HuH-7.5 (cell line): Measurements from ENCODE around the gene SETD7.

Experiments
- DNase-seq: peaks from one replicate; pipeline ENCODE4 v3.0.0; 2011; ENCODE audit warnings: low spot score

The SETD7 gene

DNA sequence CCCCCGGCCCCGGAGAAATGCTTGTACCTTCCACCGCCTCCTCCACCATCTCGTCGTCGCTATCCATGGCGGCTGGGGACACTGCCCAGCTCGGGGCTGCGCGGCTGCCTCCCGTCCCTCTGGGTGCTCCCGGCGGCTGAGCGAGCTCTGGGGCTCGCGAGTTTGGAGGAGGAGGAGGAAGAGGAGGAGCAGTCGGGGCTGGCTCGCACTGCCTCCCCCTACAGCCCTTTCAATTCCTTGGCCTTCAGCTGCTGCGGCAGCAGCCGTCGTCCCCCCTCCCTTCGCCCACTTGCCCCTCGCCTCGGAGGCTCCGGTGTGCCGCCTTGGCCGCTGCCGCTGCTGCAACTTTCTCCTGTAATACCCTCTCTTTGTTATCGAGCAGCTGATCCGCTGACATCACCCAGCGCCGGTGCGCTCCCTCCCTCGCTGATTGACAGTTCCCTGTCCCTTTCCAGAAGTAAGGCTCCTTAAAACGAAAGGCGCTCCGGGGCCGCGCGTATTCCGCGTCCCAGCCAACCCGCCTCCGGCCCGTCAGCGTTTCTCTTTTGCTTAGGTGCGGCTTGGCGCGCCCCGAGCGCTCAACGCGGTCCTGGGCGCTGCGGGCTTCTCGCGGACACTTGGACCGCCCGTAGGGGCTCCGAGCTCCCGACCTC lies at the start of gene SETD7:
Gene SETD7, minus strand, starts transcription at position 149 of the 653 bp plus-strand sequence. Its CDS starts 82 bp downstream, at position 67.
- DNase-seq, result peak; percentile 51

DNA sequence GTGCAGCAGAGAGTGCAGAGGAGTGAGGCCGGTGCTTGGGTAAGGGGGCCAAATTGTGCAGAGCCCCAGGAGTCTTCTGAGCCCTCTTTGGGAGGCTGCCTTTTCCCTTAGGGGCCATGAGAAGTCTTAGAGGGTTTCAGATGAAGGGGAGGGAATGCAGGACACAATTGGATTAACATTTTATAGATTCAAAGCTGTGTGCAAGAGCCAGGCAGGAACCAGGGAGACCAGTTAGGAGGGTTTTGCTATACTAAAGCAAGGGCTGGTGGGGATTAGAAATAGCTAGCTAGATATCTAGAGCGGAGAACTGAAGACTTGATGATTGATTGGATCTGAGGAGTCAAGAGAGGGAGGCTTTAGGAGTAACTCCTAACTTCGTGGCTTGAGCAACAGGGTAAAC lies 49.5 kb upstream of the SETD7 start:
- DNase-seq, result no peak

DNA sequence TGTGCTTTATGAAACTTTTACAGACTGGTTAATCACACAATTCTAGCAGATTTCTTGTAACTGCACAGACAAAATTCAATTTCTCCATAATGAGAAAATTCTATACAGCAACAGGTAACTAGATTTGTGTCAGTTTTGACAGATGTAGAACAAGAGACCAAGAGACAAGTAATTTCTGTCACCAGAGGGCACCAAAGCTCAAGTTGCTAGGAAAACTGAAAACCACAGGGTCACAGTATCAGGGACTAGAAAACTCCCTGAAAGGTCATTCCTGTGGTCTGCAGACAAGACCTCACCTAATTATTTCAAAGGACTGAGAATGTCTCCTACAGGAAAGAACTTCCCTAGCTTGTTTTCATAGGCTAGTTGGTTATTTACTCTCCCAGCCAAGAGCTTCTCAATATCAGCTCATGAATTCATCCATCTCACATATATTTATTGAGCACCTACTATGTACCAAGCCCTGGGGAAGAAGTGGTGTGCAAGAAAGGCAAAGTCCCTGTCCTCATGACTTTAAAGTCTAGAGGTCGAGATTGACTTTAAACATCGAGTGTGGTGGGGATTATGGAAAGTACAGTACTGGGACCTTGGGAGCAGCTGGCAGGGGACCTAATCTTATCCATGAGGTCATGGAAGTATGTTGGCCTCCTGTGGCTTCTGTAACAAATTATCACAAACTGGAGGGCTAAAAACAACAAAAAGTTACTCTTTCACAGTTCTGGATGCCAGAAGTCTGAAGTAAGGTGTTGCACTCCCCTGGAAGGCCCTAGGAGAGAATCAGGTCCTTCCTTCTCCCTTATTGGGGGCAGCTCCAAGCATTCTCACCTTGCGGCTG lies 47.8 kb upstream of the SETD7 start:
- DNase-seq, result peak; percentile 19

DNA sequence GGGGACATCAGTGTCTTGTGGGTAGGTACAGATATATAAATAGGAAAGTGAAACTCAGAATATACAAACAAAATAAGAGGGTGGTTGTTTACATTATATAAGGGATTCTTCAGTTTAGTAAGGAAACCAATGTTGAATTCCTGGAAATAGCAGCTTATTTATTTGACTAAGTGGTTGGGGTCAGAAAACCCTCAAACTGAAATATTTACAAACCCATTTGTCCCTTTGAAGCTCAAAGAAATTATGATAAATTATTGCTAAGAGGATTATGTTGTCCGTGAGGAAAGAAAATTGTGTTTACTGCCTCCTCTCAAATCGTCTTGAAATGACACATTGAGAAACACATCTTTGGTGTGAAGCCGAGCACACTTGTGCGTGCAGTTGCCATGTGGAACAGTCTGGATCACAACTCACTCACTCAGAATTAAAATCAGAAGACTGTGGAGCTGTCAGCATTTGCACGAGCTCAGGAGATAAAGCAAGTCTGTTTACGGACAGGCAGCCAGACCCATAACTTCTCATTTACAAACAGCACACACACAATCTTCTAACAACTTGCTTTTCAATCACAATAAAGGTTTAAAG lies 46.8 kb upstream of the SETD7 start:
- DNase-seq, result no peak

DNA sequence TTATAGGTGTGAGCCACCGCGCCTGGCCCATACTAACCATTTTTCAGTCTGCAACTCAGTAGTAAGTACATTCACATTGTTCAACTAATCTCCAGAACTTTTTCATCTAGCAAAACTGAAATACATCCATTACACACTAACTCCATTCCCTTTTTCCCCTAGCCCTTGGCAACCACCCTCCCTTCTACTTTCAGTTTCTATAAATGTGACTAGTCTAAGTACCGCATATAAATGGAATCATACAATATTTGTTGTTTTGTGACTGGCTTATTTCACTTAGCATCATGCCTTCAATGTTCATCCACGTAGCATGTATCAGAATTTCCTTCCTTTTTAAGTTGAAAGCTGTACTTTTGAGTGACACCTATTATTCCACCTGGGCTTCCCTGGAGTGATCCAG lies 44.6 kb upstream of the SETD7 start:
- DNase-seq, result no peak

DNA sequence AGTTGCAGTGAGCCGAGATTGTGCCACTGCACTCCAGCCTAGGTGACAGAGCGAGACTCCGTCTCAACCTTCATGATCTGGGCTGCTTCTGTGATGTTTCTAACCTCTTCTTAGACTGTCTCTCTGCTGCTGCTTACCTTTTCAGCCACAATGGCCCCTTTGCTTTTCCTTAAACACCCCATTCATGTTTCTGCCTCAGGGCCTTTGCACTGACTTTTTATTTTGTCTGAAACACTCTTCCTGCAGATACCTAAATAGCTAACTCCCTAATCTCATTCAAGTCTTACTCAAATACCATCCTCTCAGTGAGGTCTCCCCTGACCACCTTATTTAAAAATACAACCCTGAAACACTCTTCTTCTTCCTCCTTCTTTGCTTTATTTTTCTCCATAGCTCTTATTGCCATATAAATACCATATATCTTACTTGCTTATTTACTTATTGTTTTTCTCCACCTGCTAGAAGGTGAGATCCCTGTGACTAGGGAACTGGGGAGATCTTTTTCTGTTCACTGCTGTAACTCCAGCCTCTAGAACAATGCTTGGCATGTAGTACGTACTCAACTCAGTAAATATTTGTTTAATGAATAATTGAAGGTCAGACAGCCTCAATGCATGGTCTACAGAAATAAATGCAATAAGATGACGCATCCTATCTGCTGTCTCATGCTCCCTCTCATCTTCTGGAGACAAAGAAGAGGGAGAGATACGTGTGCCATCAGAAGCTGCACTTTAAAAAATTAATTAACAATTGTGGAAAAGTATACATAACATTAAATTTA lies 43.8 kb upstream of the SETD7 start:
- DNase-seq, result no peak

DNA sequence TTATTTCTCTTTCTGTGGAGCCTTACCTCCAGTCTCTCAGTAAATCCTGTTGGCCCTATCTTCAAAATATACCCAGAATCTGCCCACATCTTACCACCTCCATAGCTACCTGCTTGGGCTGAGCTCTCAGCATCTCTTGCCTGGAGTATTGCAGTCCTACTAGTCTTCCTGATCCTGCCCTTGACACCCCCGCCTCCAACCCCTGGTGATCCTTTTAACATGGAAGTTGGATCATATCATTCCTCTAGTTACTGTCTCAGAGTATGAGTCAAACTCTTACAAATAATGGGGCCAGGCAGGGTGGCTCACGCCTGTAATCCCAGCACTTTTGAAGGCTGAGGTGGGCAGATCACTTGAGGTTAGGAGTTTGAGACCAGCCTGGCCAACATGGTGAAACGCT lies 43.1 kb upstream of the SETD7 start:
- DNase-seq, result no peak

DNA sequence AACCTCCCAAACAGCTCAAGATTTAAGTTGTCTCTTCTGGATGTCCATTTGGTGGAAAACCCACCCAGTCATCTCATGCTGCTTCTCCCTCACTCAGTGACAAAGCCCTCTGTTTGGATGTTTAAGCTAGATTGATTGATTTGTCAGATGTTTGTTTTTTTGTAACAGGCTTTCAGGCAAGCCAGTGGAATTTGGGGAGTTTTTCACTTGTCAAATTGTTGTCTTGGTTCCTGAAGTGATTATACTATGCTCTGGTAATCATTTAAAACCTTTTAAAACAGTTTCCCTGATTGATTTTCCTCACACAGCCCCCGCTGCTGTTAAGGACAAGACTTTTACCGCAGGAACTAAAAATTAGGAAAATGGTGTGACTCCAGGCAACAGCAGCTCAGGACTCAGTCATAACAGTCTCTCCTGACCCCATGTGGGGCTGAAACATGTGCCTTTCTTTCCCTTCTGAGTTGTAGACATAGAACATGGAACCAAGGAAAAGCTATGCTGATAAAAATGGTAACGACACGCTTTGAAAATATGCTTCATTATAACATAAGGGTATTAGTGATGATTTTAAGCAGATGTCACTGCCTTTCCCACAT lies 40.8 kb upstream of the SETD7 start:
- DNase-seq, result no peak

DNA sequence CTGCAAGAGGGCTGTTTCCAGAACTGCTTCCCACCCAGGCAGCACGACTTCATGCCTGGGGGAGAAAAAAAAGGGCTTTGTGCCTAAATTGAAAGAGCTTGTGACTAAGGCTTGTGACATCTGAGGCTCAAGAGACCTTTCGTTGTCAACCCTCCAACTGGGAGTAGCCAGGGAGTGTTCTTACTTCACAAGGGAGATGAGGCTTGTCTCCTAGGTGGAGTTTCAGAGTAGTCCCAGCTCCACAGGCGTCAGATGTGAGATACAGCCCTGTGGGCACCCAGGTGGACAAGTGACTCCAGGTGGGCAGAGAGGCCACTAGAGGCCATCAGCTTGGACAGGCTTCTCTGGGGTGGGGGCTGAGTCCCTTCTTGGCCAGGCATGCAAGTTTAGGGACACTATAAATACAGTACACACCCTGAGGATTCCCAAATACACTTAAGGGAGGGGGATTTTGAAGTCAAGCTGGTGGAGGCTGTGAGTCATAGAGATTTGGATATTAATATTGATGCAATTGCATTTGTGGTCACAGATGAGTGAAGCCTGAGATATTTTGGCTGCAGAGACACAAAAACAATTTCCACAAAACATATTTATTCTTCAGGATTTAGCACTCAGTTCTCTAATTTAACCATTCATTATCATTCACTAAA lies 40.1 kb upstream of the SETD7 start:
- no peak for DNase-seq

DNA sequence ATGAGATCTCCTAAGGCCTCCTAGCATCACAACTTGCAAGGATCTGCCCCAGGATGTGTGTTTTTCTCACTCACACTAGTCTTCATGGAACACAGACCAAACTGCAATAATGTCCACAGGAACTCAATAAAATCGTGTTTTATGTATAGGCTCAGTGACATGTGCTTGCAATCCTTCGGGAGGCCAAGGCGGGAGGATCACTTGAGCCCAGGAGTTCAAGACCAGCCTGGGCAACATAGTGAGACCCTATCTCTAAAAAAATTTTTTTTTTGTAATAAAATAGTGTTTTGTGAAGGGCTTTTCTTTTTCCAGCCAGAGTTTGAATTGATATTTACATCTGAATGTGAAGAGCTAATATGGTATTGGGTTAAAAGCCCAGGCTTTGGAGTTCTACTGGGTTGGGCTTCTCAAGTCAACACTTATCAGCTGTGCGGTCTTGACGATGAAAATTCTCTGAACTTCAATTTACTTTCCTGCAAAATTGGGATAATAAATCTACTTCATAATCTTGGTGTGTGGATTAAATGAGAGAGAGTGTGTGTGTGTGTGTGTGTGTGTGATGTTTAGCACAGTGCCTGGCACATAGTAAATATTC lies 38.7 kb upstream of the SETD7 start:
- DNase-seq, result no peak

DNA sequence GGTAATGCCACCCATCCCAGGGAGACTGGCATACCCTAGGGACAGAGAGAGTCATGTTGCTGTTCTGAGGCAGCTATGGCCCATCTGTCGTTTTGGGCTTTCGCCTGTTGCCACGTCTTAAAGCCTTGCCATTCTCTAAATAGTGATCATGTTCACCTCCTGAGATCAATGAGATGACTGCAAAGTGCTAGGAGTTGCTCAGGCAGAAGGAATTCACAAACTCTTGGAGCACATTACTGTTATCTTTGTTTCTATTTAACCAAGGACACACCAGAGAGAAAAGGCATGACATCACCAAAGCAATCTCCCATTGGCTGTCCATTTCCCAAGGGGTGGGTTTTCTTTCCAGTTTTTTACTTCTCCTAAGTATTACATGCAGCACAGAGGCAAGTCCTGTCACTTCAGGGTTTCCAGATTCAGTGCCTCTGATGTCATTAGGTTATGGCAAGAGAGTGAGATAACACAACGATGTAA lies 37.1 kb upstream of the SETD7 start:
- DNase-seq, result no peak

DNA sequence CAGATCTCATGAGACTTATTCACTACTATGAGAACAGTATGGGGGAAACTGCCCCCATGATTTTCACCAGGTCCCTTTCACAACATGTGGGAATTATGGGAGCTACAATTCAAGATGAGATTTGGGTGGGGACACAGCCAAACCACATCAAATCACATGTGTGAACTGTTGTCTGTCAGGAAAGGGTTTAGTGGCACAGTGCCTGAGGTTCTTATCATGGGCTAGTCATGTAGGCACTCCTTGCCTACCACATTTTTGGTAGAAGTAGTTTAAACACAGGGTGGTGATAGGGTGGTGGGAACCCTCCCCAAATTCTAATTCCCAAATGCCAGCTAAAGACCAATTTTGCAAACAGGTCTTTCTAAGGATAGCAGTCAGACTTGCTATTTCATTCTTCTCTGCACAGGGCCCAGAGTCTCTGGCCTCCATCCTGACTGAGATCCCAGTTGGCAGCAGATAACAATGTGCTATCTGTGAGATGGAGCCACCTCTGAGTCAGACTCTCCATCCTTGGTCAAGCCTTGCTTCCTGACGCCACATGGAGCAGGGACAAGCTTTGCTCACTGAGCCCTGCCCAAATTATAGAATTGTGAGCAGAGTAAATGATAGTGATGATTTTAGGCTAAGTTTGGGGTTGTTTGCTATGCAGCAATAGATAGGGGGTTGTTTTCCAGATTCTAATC lies 33.5 kb upstream of the SETD7 start:
- no peak for DNase-seq

DNA sequence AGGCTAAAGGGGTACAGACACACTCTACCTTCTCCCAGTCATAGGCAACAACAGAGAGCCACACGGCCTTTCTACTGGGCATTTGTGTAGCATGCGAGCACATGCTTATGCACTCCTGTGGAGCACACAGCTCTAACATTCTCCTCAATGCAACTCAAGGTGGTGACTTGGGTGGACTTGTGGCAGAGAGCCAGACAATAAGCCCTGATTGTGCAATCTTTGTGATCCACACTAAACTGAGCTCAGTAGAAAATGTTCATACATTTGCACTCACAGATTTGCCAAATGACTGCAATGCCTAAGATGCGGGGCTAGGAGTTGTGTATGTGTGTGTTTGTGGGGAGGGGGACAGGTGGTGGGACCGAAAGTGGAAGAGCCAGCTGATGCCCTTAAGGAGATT lies 31.4 kb upstream of the SETD7 start:
- no peak for DNase-seq

DNA sequence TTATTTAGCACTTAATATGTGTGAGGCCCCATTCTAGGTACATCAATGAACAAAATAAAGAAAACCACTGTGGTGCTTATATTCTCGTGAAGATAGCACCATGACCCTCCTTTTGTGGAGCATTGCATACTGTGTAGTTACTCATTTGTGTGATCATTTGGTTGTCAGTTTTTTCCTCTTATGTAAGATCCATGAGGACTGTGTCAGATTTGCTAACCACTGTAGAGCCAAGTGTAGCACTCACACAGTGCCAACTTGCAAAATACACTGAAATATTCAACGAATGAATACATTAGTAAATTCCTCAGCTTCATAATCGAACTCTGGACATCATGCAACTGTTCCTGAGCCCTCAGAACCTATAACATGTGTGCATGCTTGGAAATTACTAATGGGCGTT lies 29.5 kb upstream of the SETD7 start:
- no peak for DNase-seq

DNA sequence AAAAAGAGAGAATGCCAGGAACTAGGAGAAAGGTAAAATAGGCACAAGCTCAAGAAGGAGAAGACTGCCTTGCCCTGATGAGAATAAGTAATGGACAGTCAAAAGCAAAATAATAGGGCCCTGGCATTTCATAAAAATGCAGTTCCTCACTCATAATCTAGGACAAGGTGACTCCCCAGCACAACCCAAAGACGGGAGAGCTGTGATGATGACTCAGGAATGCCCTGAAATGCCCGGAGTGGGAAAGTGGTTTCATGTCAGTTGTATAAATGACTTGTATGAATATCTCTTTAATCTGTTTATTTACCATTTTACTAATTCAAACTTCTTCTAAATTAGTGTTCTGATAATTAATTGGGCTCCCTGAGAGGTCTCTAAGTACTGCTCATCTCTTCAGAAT lies 28.8 kb upstream of the SETD7 start:
- DNase-seq, result no peak

DNA sequence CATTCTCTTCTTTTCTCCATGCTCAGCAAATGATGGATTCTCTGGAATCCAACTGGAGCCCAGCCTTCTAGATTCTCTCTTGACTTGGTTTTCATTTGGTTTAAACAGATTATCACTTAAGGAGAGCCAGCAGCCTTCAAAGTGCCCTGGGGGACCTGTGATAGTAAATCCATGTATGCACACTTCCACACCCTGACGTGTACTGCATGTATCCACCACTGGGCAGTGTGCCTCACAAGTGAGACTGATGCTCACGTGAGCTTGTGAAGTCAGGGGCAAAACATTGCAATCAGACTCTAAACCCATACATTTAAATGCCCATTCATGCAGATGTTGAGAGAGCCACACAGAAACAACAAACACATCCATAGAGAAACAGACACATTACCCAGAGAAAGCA lies 28.0 kb upstream of the SETD7 start:
- DNase-seq, result no peak

DNA sequence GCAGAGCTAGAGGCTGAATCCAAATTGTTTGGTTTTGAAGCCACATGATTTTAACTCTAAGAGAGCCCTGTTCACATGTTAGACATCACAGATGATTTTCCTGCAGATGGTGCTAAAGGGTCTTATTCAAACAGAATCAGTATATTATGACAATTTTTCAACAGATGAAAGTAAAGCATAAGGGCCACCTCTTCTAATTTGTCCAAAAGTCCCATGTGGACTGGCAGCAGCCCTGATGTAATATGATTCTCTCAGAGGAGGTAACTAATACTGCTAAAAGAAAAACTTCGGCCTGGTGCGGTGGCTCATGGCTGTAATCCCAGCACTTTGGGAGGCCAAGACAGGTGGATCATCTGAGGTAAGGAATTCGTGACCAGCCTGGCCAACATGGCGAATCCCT lies 26.0 kb upstream of the SETD7 start:
- no peak for DNase-seq

DNA sequence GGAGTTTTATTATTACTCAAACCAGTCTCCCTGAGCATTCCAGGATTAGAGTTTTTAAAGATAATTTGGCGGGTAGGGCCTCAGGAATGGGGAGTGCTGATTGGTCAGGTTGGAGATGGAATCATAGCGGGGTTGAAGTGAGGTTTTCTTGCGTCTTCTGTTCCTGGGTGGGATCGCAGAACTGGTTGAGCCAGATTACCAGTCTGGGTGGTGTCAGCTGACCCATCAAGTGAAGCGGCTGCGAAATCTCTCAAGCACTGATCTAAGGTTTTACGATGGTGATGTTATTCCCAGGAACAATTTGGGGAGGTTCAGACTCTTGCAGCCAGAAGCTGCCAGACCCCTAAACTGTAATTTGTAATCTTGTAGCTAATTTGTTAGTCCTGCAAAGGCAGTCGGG lies 25.1 kb upstream of the SETD7 start:
- DNase-seq, result no peak

DNA sequence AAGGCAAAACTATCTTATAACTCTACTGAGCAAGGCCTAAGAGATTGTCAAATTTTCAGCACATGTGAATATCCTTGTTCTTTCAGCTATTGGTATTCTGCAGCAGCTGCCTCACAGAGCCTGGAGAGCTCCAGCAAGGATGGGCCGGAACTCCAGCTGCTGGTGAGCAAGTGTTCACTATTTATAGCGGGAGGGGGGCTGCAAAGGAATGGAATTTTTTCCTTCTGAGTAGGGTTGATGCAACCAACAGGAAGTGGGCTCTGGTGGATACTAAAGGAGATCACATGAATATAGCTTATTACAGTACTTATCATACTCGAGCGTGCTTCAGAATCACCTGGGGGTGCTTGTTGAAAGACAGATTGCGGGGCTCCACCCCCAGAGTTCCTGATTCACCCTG lies 20.2 kb upstream of the SETD7 start:
- DNase-seq, result no peak

DNA sequence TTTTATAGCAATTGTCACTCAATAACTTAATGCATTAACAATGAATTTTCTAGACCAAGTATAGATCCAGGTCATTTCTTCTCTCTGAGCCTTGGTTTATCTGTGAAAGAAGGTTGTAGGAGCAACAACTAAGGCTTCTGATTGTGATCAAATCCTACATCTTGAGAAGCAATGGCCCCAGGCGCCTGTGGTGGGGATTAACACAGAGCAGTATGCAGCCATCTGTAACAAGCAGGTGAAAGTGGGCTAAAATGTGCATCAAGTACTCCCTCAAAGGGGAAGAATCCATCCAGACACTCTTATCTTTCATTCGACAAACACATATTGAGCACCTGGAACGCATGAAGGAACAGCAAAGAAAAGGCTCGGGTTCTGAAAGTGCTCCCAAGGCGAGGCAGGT lies 19.1 kb upstream of the SETD7 start:
- no peak for DNase-seq

DNA sequence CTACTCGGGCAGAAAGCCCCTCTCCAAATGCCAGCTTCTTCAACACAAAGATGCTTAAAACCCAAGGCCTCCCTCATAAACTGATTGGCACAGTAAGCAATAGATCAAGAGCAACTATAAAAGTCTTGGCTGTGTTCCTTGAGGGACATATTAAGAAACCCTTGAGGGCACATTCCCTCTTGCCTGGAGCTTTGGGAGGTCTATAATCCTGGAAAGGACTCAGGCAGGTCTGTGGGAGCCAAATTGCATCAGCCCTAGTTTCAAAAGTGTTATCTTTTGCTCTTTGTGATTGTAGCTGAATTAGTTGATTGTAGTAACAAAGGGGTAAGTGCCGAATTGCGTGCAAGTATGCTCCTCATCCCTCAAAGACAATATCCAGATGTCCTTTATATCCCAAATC lies 18.6 kb upstream of the SETD7 start:
- no peak for DNase-seq
